ENCODE data around the gene PRKCB.

DNA sequence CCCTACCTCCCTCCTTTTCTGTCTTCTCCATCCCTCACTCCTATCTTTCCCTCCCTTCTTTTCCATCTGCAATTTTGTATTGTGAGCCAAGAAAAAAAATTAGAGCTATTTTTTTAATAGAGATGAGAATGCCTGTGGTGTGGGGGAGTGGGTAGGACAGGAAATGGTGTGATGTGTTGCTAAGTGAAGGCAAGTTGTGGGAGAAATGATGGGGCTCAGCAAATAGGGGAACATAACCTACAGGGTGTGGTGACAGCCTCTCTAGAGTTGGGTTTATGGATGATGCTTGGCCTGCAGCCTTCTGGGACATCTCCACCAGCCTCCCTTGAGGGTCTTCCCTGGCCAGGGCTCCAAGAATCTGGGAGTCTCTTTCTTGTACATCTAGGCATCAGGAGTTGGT lies 257.3 kb downstream of the PRKCB start:
- TF ChIP-seq EZH2 (IDR thresholded peaks at IDR 0.05; ENCODE audit: borderline replicate concordance, low read length) (no peak), CTCF (conservative IDR thresholded peaks at IDR 0.05 in 1 of 2, IDR thresholded peaks at IDR 0.05 in 1 of 2; ENCODE audit: extremely low read depth in 1 of 2, insufficient read depth in 1 of 2, low read depth in 1 of 2, low read length in 2 of 2) (no peak)
